Skeletal muscle tissue (tissue), 4 donors: ENCODE data around the gene NEURL3. TPM values are rescaled to one million over a fixed set of nuclear protein-coding genes. Genes with fewer than 3 reads are reported as not detected.

Experiments
- H3K27ac ChIP-seq: one replicate; pipeline ENCODE4 v1.7.0; 2013; ENCODE audit warnings: mild to moderate bottlenecking, low read depth, low read length, inconsistent platforms
- H3K27me3 ChIP-seq, 3 donors: one replicate each; pipeline ENCODE4 v1.7.0; 2013; ENCODE audit warnings: low read length in 3 of 3; ENCODE audit not compliant: control insufficient read depth in 3 of 3, insufficient read depth in 3 of 3
- H3K36me3 ChIP-seq, 3 donors: one replicate each; pipeline ENCODE4 v1.7.0; 2013; ENCODE audit warnings: low read length in 3 of 3; ENCODE audit not compliant: control insufficient read depth in 3 of 3, insufficient read depth in 3 of 3
- H3K4me1 ChIP-seq, 3 donors: one replicate each; pipeline ENCODE4 v1.7.0; 2013; ENCODE audit warnings: low read length in 3 of 3, mild to moderate bottlenecking in 3 of 3; ENCODE audit not compliant: control insufficient read depth in 3 of 3, insufficient read depth in 3 of 3
- H3K4me3 ChIP-seq, 3 donors: one replicate each; pipeline ENCODE4 v1.7.0; 2013; ENCODE audit warnings: low read length in 3 of 3
- H3K9ac ChIP-seq, 3 donors: one replicate each; pipeline ENCODE4 v1.7.0; 2013; ENCODE audit warnings: low read length in 3 of 3, mild to moderate bottlenecking in 3 of 3, moderate library complexity in 2 of 3, low read depth in 1 of 3
- H3K9me3 ChIP-seq, 3 donors: one replicate each; pipeline ENCODE4 v1.7.0; 2013; ENCODE audit warnings: low read length in 3 of 3; ENCODE audit not compliant: control insufficient read depth in 3 of 3
- total RNA-seq: library from RNA; depleted of rRNA; stranded (reverse); fragments of >200 nt; gene quantifications from one replicate; pipeline ENCODE4 v1.2.3, GENCODE V29; 2014
- donor health status: Osteomylitis.

The NEURL3 gene
- total RNA-seq, 1 donor from 2014 or later = not detected

DNA sequence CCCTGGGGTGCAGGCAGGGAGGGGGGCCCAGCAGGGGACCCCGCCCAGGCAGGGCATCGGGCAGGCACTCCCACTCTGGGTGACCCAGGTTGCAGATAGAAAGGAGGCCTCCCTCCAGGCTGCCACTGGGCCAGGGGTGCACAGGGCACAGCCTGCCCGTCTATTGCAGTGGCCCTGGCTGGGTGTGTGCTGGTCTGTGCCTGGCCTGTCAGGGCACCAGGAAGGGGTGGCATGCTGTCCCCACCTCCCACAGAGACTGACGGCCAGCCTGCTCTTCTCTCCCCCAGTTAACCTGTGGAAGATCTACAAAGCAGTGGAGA, 44.3 kb upstream of the NEURL3 start:
- Histone ChIP-seq H3K27ac (peak overlapping the region; percentile 25), H3K9me3 (no peaks in the 10 kb centered on the region), H3K9ac (peak overlapping the region in 2 of 3 donors; percentile 6 to 57), H3K36me3 (peaks cover 33 to 69% (median 42%) of the 10 kb centered on the region in 3 donors), H3K27me3 (no peaks in the 10 kb centered on the region), H3K4me3 (no peak overlapping the region), H3K4me1 (peaks cover 3 to 48% (median 20%) of the 10 kb centered on the region in 3 donors)

DNA sequence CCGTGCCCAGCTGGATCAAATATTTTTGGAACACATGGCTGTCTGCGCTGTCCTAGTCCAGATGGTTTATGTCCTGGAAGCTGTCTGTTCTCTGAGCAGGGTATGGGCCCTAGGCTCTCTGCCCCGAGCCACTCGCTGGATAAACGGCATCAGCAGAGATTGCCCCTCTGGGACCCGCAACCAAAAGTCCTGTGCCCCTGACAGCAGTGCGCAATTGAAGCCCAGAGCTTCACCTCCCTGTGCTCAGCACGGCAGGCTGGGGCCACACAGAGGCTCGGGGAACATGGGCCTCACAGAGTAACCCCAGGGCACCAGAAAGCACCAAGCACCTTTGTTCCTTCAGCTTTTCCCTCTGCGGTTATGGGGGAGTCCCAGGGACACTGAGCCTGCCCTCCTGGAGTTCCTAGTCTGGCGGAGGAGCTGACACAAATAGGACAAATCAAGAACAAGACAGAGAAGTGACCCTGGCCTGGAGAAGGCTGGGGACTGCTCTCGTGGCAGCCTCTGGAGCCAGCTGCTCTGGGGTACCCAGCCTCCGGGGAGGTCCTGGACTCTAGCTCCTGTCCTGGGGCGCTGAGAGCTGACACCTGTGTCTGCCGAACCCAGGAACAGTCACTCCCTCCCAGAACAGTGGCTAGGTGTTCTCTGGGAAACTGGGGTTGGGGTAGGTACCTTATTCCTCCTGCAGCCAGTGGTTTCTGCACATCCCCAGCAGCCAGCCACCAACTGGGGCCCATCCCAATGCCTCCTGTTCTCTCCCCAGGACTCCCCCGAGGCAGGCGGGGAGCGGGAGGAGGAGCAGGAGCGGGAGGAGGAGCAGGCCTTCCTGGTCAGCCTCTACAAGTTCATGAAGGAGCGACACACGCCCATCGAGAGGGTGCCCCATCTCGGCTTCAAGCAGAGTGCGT, 43.7 kb upstream of the NEURL3 start:
- Histone ChIP-seq H3K4me3 (no peak overlapping the region), H3K36me3 (peaks cover 33 to 69% (median 42%) of the 10 kb centered on the region in 3 donors), H3K9ac (peak overlapping the region in 2 of 3 donors; percentile 6 to 57), H3K27ac (no peak overlapping the region), H3K9me3 (no peaks in the 10 kb centered on the region), H3K27me3 (no peaks in the 10 kb centered on the region), H3K4me1 (peaks cover 2 to 42% (median 16%) of the 10 kb centered on the region in 3 donors)

DNA sequence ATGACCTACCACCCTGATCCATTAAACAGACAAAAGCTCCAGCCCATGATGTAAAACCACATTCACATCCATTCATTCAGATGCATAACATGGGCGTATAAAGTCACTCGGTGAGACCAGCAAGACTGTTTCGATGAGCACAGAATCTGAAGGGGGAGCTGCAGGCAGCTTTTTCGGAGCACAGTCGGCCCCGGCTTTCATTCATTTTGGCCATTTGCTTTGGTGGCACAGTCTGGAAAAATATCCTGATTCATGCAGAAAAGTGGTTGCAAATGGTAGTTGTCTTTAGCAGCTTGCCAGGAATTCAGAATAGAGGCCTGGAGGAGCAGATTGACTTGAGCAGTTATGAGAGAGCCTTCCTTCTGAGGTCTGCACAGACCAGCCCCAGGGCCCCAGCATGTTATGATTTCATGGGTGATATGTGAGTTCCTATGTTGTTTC, 42.6 kb upstream of the NEURL3 start:
- Histone ChIP-seq H3K4me3 (no peak overlapping the region), H3K36me3 (peaks cover 37 to 68% (median 42%) of the 10 kb centered on the region in 3 donors), H3K27ac (no peak overlapping the region), H3K9ac (no peak overlapping the region), H3K9me3 (no peaks in the 10 kb centered on the region), H3K4me1 (peaks cover 2 to 44% (median 13%) of the 10 kb centered on the region in 3 donors), H3K27me3 (no peaks in the 10 kb centered on the region)

DNA sequence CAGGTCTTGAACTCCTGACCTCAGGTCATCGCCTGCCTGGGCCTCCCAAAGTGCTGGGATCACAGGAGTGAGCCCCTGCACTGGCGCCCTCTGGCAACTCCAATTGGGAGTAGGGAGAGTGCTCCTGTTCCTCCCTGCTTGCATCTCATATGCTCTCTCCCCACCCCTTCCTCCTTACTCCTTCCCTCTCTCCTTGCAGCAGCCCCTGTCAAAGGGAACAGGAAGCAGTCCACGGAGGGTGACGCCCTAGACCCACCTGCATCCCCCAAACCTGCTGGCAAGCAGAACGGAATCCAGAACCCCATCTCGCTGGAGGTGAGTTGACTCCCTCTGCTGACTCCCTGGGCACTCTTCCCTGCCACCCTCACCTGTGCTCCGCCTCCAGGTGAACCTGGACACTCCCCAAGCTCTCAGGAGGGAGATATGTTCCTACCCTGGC, 42.1 kb upstream of the NEURL3 start:
- H3K9ac ChIP-seq = no peak overlapping the region
- H3K36me3 ChIP-seq = peaks cover 37 to 65% (median 40%) of the 10 kb centered on the region in 3 donors

DNA sequence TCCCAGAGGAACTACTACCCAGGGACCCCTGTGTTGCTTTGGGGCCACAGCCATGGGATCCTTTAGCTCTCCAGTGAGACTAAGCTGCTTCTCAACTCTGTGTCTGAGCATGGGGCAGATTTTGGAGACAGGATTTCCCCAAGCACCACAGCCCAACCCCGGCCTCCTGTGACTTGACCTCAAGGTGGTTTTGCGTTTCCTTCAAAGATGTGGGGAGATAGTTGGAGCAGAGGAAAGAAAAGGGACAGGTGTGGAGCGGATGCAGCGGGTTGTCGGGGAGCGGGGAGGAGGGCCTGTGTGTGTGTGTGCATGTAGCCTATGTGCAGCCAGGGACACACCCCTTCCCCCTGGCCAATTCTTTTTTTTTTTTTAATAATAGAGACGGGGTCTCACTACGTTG, 41.6 kb upstream of the NEURL3 start:
- Histone ChIP-seq H3K4me1 (peaks cover 9 to 52% (median 22%) of the 10 kb centered on the region in 3 donors), H3K4me3 (no peak overlapping the region), H3K27me3 (no peaks in the 10 kb centered on the region), H3K9me3 (no peaks in the 10 kb centered on the region), H3K36me3 (peaks cover 32 to 61% (median 37%) of the 10 kb centered on the region in 3 donors), H3K27ac (no peak overlapping the region), H3K9ac (peak overlapping the region in 1 of 3 donors; percentile 3)

More for the DNA sequence above, 42.1 kb upstream of the NEURL3 start:
- Histone ChIP-seq H3K27me3 (no peaks in the 10 kb centered on the region), H3K9me3 (no peaks in the 10 kb centered on the region), H3K4me3 (no peak overlapping the region), H3K27ac (no peak overlapping the region), H3K4me1 (peaks cover 4 to 47% (median 18%) of the 10 kb centered on the region in 3 donors)

DNA sequence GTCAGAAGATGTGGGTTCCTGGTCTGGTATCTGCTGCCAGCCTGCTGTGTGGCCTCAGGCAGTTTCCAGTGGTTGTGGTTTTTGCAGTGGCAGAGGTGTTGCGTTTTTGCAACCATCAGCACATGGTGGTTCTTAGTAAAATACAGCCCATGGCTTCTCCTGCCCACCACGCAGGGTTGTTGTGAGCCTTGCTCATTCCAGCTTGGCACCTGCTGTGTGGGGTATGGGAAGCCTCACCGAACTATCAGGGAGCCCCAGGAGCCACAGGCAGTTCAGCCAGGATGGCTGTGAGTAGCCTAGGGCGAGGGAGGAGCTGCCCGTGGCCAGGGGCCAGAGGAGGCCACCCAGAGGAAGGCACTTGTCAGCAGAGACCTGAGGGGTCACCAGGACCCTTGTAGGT, 41.2 kb upstream of the NEURL3 start:
- Histone ChIP-seq H3K36me3 (peaks cover 30 to 56% (median 32%) of the 10 kb centered on the region in 3 donors), H3K4me1 (peaks cover 13 to 56% (median 27%) of the 10 kb centered on the region in 3 donors), H3K9ac (peak overlapping the region in 1 of 3 donors; percentile 3), H3K27ac (no peak overlapping the region), H3K4me3 (no peak overlapping the region), H3K27me3 (no peaks in the 10 kb centered on the region), H3K9me3 (no peaks in the 10 kb centered on the region)

DNA sequence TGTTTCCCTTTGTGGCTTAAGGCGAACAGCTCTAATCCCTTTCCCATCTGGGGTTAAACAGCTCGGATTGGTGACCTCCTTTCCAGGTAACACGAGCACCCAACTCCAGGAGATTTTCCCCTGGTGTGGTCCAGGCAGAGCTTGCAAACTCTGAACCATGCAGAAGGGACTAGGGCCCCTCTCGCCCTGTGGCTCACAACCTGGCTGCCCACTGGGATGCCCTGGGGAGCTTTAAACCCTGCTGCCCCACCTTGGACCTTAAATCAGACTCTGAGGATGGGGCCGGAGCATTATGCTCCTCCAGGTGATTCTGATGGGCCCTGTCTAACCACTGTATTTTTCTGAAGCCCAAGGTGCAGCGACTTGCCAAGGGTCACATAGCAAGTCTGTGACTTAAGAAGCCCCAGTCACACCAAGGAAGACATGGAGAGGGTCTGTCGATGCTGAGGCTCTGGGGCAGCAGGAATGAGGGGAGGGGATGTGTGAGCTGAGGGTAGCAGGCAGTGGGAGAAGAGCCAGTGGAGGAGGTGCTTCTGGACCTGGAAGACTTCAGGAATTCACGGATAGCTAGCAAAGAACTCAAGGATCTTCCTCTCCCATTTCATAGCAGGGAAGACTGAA, 37.3 kb upstream of the NEURL3 start:
- no peaks in the 10 kb centered on the region for H3K9me3 ChIP-seq
- no peak overlapping the region for H3K4me3 ChIP-seq
- no peaks in the 10 kb centered on the region for H3K27me3 ChIP-seq
- H3K4me1 ChIP-seq = peaks cover 29 to 73% (median 40%) of the 10 kb centered on the region in 3 donors
- H3K36me3 ChIP-seq = peaks cover 6 to 24% (median 9%) of the 10 kb centered on the region in 3 donors
- peak overlapping the region; percentile 12 to 57 (median 15) for H3K9ac ChIP-seq
- no peak overlapping the region for H3K27ac ChIP-seq

DNA sequence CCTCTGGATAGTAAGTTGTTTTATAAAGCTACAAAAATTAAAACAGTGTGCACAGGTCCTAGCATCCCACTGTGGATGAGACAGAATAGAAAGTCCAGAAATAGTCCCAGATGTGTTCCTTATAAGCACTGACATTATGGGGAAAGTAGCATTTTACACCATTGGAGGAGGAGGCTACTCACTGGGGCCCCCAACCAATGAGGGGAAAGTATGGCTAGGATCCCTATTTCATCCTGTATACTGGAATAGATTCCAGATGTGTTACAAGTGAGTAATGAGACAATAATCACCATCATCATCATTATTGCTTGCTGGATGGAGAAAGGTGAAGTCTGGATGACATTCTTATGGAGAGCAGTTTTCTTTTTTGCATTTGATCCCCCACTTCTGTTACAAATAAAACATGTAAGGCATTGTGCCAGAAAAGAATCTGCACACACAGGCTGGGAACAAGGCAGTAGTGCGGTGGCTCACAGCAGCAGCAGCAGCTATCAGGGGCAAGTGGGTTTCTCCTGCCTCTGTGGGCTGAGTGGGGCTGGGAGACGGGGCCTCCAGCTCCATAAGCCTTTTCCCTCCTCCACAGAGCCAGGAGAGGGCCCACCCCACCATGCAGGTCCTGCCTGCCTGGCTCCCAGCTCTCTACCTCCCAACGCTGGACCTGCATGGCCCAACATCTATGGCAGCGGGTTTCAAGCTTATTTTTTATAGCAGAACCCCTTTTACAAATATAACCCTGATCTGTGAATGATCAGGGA, 36.4 kb upstream of the NEURL3 start:
- Histone ChIP-seq H3K4me1 (peaks cover 29 to 66% (median 39%) of the 10 kb centered on the region in 3 donors), H3K9ac (peak overlapping the region in 1 of 3 donors; percentile 57), H3K27ac (no peak overlapping the region), H3K9me3 (no peaks in the 10 kb centered on the region), H3K4me3 (no peak overlapping the region), H3K36me3 (peaks cover 2 to 16% (median 5%) of the 10 kb centered on the region in 3 donors), H3K27me3 (no peaks in the 10 kb centered on the region)

DNA sequence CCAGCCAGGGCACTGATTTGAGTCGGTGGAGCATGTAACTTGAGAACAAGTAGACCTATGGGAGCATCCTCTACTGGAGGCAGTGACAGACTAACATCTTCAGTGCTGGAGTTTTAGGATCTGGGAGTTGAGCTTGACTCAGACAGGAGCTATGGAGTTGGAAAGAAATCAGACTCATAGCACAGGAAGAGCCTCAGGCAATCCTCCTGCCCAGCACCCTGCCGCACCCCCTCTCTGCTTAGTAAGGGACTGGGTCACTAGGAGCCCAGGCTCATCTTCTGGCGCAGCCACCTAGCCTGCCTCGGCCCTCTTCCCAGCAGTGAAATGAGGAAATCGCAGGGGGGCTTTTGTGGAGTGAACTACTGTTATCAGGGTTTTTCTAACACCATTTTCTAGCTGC, 35.0 kb upstream of the NEURL3 start:
- Histone ChIP-seq H3K9me3 (no peaks in the 10 kb centered on the region), H3K4me1 (peaks cover 40 to 73% (median 47%) of the 10 kb centered on the region in 3 donors), H3K27ac (no peak overlapping the region), H3K9ac (no peak overlapping the region), H3K36me3 (peaks cover 0 to 9% (median 5%) of the 10 kb centered on the region in 3 donors), H3K4me3 (no peak overlapping the region), H3K27me3 (no peaks in the 10 kb centered on the region)
